Gastrocnemius medialis (tissue), 4 donors: ENCODE measurements around the gene PTH1R.

Experiments used
- POLR2A ChIP-seq, 2 donors: fragments of 450-650 bp; IDR thresholded peaks; one replicate each; pipeline ENCODE4 v1.6.1; 2017; ENCODE audit warnings: antibody characterized with exemption in 2 of 2, mild to moderate bottlenecking in 2 of 2, moderate library complexity in 2 of 2
- TF ChIP-seq, protein P1 (sequence below), 5 experiments: fragments of 450-650 bp in 3 of 5; fragments of 200-600 bp in 2 of 5; sonication (generic) in 2 of 5; IDR thresholded peaks in 4 of 5; conservative IDR thresholded peaks in 1 of 5; 1 replicate in 4 of 5; 2 replicates in 1 of 5; pipeline ENCODE4 v1.5.1; 2016 to 2019; ENCODE audit warnings: antibody characterized with exemption in 5 of 5, mild to moderate bottlenecking in 3 of 5, moderate library complexity in 3 of 5

DNA sequence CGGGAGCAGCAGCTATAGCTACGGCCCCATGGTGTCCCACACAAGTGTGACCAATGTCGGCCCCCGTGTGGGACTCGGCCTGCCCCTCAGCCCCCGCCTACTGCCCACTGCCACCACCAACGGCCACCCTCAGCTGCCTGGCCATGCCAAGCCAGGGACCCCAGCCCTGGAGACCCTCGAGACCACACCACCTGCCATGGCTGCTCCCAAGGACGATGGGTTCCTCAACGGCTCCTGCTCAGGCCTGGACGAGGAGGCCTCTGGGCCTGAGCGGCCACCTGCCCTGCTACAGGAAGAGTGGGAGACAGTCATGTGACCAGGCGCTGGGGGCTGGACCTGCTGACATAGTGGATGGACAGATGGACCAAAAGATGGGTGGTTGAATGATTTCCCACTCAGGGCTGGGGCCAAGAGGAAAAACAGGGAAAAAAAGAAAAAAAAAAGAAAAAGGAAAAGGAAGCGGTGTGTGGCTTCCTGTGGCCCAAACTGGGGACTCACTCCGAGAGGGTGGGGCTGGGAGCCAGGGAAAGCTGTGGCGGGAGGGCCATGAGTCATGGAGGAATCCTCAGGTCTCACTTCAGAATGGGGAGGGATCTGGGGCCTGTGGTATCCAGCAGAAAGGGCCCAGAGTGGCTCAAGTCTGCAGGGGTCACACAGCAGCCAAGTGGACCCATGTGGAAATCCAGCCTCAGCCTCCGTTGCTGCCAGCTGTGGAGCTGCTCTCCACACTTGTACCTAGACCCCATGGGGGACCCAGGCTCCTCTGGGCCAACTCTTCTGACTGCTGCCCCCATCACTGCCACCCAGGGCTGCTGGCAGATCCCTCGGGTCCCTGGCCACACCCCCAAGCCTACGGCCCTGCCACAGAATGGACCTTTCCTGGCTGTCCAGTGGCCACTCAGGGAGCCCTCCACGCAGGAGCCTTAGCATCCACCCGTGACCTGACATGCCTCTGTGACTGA is 26.1 kb downstream of the PTH1R start:
- TF ChIP-seq, protein P1, sequence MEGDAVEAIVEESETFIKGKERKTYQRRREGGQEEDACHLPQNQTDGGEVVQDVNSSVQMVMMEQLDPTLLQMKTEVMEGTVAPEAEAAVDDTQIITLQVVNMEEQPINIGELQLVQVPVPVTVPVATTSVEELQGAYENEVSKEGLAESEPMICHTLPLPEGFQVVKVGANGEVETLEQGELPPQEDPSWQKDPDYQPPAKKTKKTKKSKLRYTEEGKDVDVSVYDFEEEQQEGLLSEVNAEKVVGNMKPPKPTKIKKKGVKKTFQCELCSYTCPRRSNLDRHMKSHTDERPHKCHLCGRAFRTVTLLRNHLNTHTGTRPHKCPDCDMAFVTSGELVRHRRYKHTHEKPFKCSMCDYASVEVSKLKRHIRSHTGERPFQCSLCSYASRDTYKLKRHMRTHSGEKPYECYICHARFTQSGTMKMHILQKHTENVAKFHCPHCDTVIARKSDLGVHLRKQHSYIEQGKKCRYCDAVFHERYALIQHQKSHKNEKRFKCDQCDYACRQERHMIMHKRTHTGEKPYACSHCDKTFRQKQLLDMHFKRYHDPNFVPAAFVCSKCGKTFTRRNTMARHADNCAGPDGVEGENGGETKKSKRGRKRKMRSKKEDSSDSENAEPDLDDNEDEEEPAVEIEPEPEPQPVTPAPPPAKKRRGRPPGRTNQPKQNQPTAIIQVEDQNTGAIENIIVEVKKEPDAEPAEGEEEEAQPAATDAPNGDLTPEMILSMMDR (IDR thresholded peaks at IDR 0.05 in 4 of 5, conservative IDR thresholded peaks at IDR 0.05 in 1 of 5): no peak
- TF ChIP-seq POLR2A (IDR thresholded peaks at IDR 0.05): no peak
